ENCODE data around the gene LRRC8C.

- TF ChIP-seq EZH2phosphoT487 (IDR thresholded peaks at IDR 0.05; ENCODE audit: borderline replicate concordance): no peak
- no peak for TF ChIP-seq CTCF (conservative IDR thresholded peaks at IDR 0.05; ENCODE audit: low read length)
These were observed 22.4 kb upstream of the LRRC8C start for GRCh38 chr1:89610457-89611011.
